ENCODE data around the gene TRIM14.
"Not testable (repeated sequence)": the region's sequence is repeated elsewhere in the genome, so short reads cannot be mapped to it uniquely, and the experiment has no call there.

The TRIM14 gene

GRCh38 chr9:98129451-98129881, 10.4 kb upstream of the TRIM14 start:
- no peak for DNase-seq (ENCODE audit: low read depth, low spot score)
- no peak overlapping the region for H3K4me3 ChIP-seq (ENCODE audit: low read depth, low read length)
- TF ChIP-seq CTCF (IDR thresholded peaks at IDR 0.05; ENCODE audit: low read depth, low read length) = no peak
- in situ Hi-C loops (cut with HindIII; ENCODE audit: low sequenced_read_pairs) = no loop called here

- no peak for DNase-seq (ENCODE audit: low read depth, low spot score)
- H3K4me3 ChIP-seq (ENCODE audit: low read depth, low read length) = no peak overlapping the region
- TF ChIP-seq CTCF (IDR thresholded peaks at IDR 0.05; ENCODE audit: low read depth, low read length) = no peak
- in situ Hi-C loops (cut with HindIII; ENCODE audit: low sequenced_read_pairs) = no loop called here
These were observed 9.3 kb upstream of the TRIM14 start for GRCh38 chr9:98128316-98128715.

GRCh38 chr9:98127226-98127625, 8.2 kb upstream of the TRIM14 start:
- no peak overlapping the region for H3K4me3 ChIP-seq (ENCODE audit: low read depth, low read length)
- TF ChIP-seq CTCF (IDR thresholded peaks at IDR 0.05; ENCODE audit: low read depth, low read length) = no peak
- no peak for DNase-seq (ENCODE audit: low read depth, low spot score)
- in situ Hi-C loops (cut with HindIII; ENCODE audit: low sequenced_read_pairs) = no loop called here

- DNase-seq (ENCODE audit: low read depth, low spot score) = no peak
- H3K4me3 ChIP-seq (ENCODE audit: low read depth, low read length) = no peak overlapping the region
- TF ChIP-seq CTCF (IDR thresholded peaks at IDR 0.05; ENCODE audit: low read depth, low read length) = no peak
- in situ Hi-C loops (cut with HindIII; ENCODE audit: low sequenced_read_pairs) = no loop called here
These were observed 5.8 kb upstream of the TRIM14 start for GRCh38 chr9:98124637-98125426.

GRCh38 chr9:98124091-98124490, 5.1 kb upstream of the TRIM14 start:
- H3K4me3 ChIP-seq (ENCODE audit: low read depth, low read length); DNase-seq (ENCODE audit: low read depth, low spot score); in situ Hi-C loops (cut with HindIII; ENCODE audit: low sequenced_read_pairs): not testable (repeated sequence)

GRCh38 chr9:98121058-98121457, 2.0 kb upstream of the TRIM14 start:
- TF ChIP-seq CTCF (IDR thresholded peaks at IDR 0.05; ENCODE audit: low read depth, low read length) = no peak
- in situ Hi-C loops (cut with HindIII; ENCODE audit: low sequenced_read_pairs) = no loop called here
- no peak for DNase-seq (ENCODE audit: low read depth, low spot score)
- no peak overlapping the region for H3K4me3 ChIP-seq (ENCODE audit: low read depth, low read length)

- no peak for TF ChIP-seq CTCF (IDR thresholded peaks at IDR 0.05; ENCODE audit: low read depth, low read length)
- in situ Hi-C loops (cut with HindIII; ENCODE audit: low sequenced_read_pairs) = no loop called here
- no peak overlapping the region for H3K4me3 ChIP-seq (ENCODE audit: low read depth, low read length)
- DNase-seq (ENCODE audit: low read depth, low spot score) = no peak
These were observed 1.5 kb upstream of the TRIM14 start for GRCh38 chr9:98120476-98120875.

Measured in astrocyte of the spinal cord (primary cell).